IMR-90 (cell line): ENCODE results near the gene ADCYAP1R1. TPM values are rescaled to one million over a fixed set of nuclear protein-coding genes. Genes with fewer than 3 reads are reported as not detected.

Source experiments
- ATAC-seq: fragments of 200-7000 bp; cut with Tn5 transposase; 2 replicates; pipeline ENCODE4 v1.9.1; 2020; ENCODE audit warnings: low read depth, mild to moderate bottlenecking, moderate library complexity
- BruUV-seq: library from RNA; stranded (reverse); fragments of 400-500 nt; replicated peaks from 2 replicates; lab custom pipeline; 2021; lab: Mats Ljungman, UMichigan
- CTCF ChIA-PET: fragments of 300-600 bp; formaldehyde crosslinking; extraction: SDS; loops from one replicate; lab custom pipeline; 2021; ENCODE audit warnings: antibody characterized with exemption; lab: Yijun Ruan, JAX
- POLR2A ChIA-PET: fragments of 300-600 bp; sonication (Branson Sonifier 250); formaldehyde crosslinking; loops from one replicate; lab custom pipeline; 2022; ENCODE audit warnings: antibody characterized with exemption; ENCODE audit not compliant: unreplicated experiment; lab: Charles Lee
- DNase-seq: peaks from one replicate; pipeline ENCODE4 v3.0.0; 2013
- H2AFZ ChIP-seq: replicated peaks from 2 replicates; pipeline ENCODE3; 2013; ENCODE audit warnings: low read length, mild to moderate bottlenecking; ENCODE audit not compliant: poor library complexity
- H2AK5ac ChIP-seq: 2 replicates; pipeline ENCODE4 v1.6.1; 2013; ENCODE audit warnings: low read depth, low read length, inconsistent platforms
- H2AK9ac ChIP-seq: replicated peaks from 2 replicates; pipeline ENCODE3; 2013; ENCODE audit warnings: mild to moderate bottlenecking, low read depth, low read length, moderate library complexity; ENCODE audit not compliant: poor library complexity
- H2BK120ac ChIP-seq: 2 replicates; pipeline ENCODE4 v1.6.1; 2013; ENCODE audit warnings: low read depth, low read length, inconsistent platforms
- H2BK15ac ChIP-seq: 3 replicates; pipeline ENCODE4 v1.6.1; 2013; ENCODE audit warnings: low read depth, low read length, inconsistent platforms
- H2BK20ac ChIP-seq: 2 replicates; pipeline ENCODE4 v1.6.1; 2013; ENCODE audit warnings: low read depth, mild to moderate bottlenecking, inconsistent platforms, low read length, moderate library complexity
- H2BK5ac ChIP-seq: 2 replicates; pipeline ENCODE4 v1.6.1; 2013; ENCODE audit warnings: mild to moderate bottlenecking, low read depth, low read length, inconsistent platforms; ENCODE audit not compliant: poor library complexity, severe bottlenecking
- H3K14ac ChIP-seq: replicated peaks from 2 replicates; pipeline ENCODE4 v1.6.1; 2013; ENCODE audit warnings: low read depth, low read length, inconsistent platforms
- H3K18ac ChIP-seq: 2 replicates; pipeline ENCODE4 v1.6.1; 2013; ENCODE audit warnings: low read depth, low read length, control low read depth
- H3K23ac ChIP-seq: 2 replicates; pipeline ENCODE4 v1.6.1; 2013; ENCODE audit warnings: low read depth, low read length, inconsistent platforms
- H3K27ac ChIP-seq: 2 replicates; pipeline ENCODE4 v1.5.1; 2013; ENCODE audit warnings: mild to moderate bottlenecking, control low read depth, low read length; ENCODE audit not compliant: insufficient read depth
- H3K27me3 ChIP-seq: 2 replicates; pipeline ENCODE4 v1.6.1; 2013; ENCODE audit warnings: low read length; ENCODE audit not compliant: control insufficient read depth, insufficient read depth
- H3K36me3 ChIP-seq: 2 replicates; pipeline ENCODE4 v1.6.1; 2013; ENCODE audit warnings: low read length, mixed read lengths; ENCODE audit not compliant: control insufficient read depth, insufficient read depth
- H3K4ac ChIP-seq: 2 replicates; pipeline ENCODE4 v1.6.1; 2013; ENCODE audit warnings: low read depth, low read length, inconsistent platforms
- H3K4me1 ChIP-seq: 2 replicates; pipeline ENCODE4 v1.6.1; 2013; ENCODE audit warnings: low read length, mixed read lengths; ENCODE audit not compliant: control insufficient read depth, insufficient read depth
- H3K4me2 ChIP-seq: 2 replicates; pipeline ENCODE4 v1.6.1; 2013; ENCODE audit warnings: low read depth, mild to moderate bottlenecking, control low read depth, low read length, moderate library complexity
- H3K4me3 ChIP-seq: 2 replicates; pipeline ENCODE4 v1.5.1; 2013; ENCODE audit warnings: low read depth, mild to moderate bottlenecking, control low read depth, low read length, moderate library complexity; ENCODE audit not compliant: insufficient read depth
- H3K56ac ChIP-seq: 2 replicates; pipeline ENCODE4 v1.6.1; 2013; ENCODE audit warnings: low read length, inconsistent platforms; ENCODE audit not compliant: insufficient read depth; ENCODE audit errors: extremely low read depth
- H3K79me1 ChIP-seq, 2 experiments: 2 replicates each; pipeline ENCODE4 v1.6.1; 2013; ENCODE audit warnings: low read length in 2 of 2, inconsistent platforms in 1 of 2, low read depth in 1 of 2
- H3K9ac ChIP-seq: 2 replicates; pipeline ENCODE4 v1.6.1; 2013; ENCODE audit warnings: low read depth, low read length, control low read depth
- H3K9me1 ChIP-seq: 2 replicates; pipeline ENCODE4 v1.6.1; 2013; ENCODE audit warnings: low read length, inconsistent platforms; ENCODE audit not compliant: insufficient read depth
- H3K9me3 ChIP-seq: 2 replicates; pipeline ENCODE4 v1.6.1; 2013; ENCODE audit warnings: low read length; ENCODE audit not compliant: control insufficient read depth, insufficient read depth
- H4K20me1 ChIP-seq: 2 replicates; pipeline ENCODE4 v1.6.1; 2013; ENCODE audit warnings: low read length, inconsistent platforms; ENCODE audit not compliant: insufficient read depth
- H4K5ac ChIP-seq: 2 replicates; pipeline ENCODE4 v1.6.1; 2013; ENCODE audit warnings: mild to moderate bottlenecking, low read depth, low read length, control low read depth
- H4K8ac ChIP-seq, 2 experiments: 2 replicates each; pipeline ENCODE4 v1.6.1; 2013; ENCODE audit warnings: low read depth in 2 of 2, low read length in 2 of 2, control low read depth in 1 of 2, inconsistent platforms in 1 of 2
- H4K91ac ChIP-seq: 2 replicates; pipeline ENCODE4 v1.6.1; 2013; ENCODE audit warnings: low read depth, low read length, inconsistent platforms; ENCODE audit not compliant: insufficient read depth
- CHD1 ChIP-seq: IDR thresholded peaks from 2 replicates; pipeline ENCODE4 v1.6.1; 2012; ENCODE audit warnings: low read depth, low read length, improper control_type of control experiment
- FOS ChIP-seq: fragments of 150-350 bp; IDR thresholded peaks from 2 replicates; pipeline ENCODE4 v1.6.1; 2016; ENCODE audit warnings: low read depth, low read length
- MAFK ChIP-seq: IDR thresholded peaks from 2 replicates; pipeline ENCODE4 v1.6.1; 2012; ENCODE audit warnings: low read depth, low read length, improper control_type of control experiment
- MXI1 ChIP-seq: IDR thresholded peaks from 2 replicates; pipeline ENCODE4 v1.6.1; 2012; ENCODE audit warnings: low read depth, mild to moderate bottlenecking, low read length, moderate library complexity, borderline replicate concordance
- POLR2A ChIP-seq: IDR thresholded peaks from 2 replicates; pipeline ENCODE4 v1.6.1; 2012; ENCODE audit warnings: mild to moderate bottlenecking, low read depth, low read length
- WGBS, 2 experiments: methylation state at CpG; one replicate each; pipeline versions ENCODE4 v1.1.5 to v1.1.7; 2013; ENCODE audit warnings: missing lambda C conversion rate in 2 of 2; ENCODE audit not compliant: insufficient read length in 1 of 2; ENCODE audit errors: extremely low coverage in 2 of 2; 5-methylcytosine and 5-hydroxymethylcytosine counted together
- dilution Hi-C: fragments of 300-500 bp; cut with HindIII; formaldehyde crosslinking; loops from one replicate; pipeline ENCODE4 v1.14.3; 2018; ENCODE audit warnings: low sequenced_read_pairs; ENCODE audit not compliant: unreplicated experiment
- in situ Hi-C: fragments of 300-500 bp; cut with MboI; formaldehyde crosslinking; loops from 3 replicates; pipeline ENCODE4 v1.14.3; 2019; ENCODE audit warnings: low sequenced_read_pairs, inconsistent platforms, mixed read lengths
- intact Hi-C: fragments of 100-400 bp; cut with micrococcal nuclease; formaldehyde crosslinking; loops from 2 replicates; pipeline ENCODE4 v1.10.0; 2022
- polyA plus RNA-seq, 3 experiments: library from polyadenylated mRNA; depleted of rRNA; stranded (reverse); fragments of >200 nt; gene quantifications; 2 replicates each; pipeline ENCODE4 v1.2.3, GENCODE V29; 2012; ENCODE audit warnings: low replicate concordance in 1 of 3
- total RNA-seq: library from RNA; depleted of rRNA; stranded (reverse); fragments of >200 nt; gene quantifications from 2 replicates; pipeline ENCODE4 v1.2.3, GENCODE V29; 2012
- TF ChIP-seq, protein P1 (sequence below): fragments of 150-350 bp; IDR thresholded peaks from 2 replicates; pipeline ENCODE4 v1.6.1; 2016; ENCODE audit warnings: low read depth, mild to moderate bottlenecking, low read length, moderate library complexity, borderline replicate concordance

The ADCYAP1R1 gene
- total and polyA plus RNA-seq, 2 of the 4 experiments (the other 2 are of a cell fraction), result not detected

GRCh38 chr7:31027161-31027965 lies 24.7 kb upstream of the ADCYAP1R1 start:
- H4K91ac ChIP-seq, result no peak overlapping the region
- H4K20me1 ChIP-seq, result no peaks in the 10 kb centered on the region
- BruUV-seq, result no TSS peak
- H3K18ac ChIP-seq, result no peak overlapping the region
- dilution Hi-C loops, result no loop called here
- TF ChIP-seq, protein P1, sequence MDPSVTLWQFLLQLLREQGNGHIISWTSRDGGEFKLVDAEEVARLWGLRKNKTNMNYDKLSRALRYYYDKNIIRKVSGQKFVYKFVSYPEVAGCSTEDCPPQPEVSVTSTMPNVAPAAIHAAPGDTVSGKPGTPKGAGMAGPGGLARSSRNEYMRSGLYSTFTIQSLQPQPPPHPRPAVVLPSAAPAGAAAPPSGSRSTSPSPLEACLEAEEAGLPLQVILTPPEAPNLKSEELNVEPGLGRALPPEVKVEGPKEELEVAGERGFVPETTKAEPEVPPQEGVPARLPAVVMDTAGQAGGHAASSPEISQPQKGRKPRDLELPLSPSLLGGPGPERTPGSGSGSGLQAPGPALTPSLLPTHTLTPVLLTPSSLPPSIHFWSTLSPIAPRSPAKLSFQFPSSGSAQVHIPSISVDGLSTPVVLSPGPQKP, result no peak
- TF ChIP-seq POLR2A, result no peak
- TF ChIP-seq MAFK, result no peak
- TF ChIP-seq CHD1, result no peak
- TF ChIP-seq FOS, result no peak
- TF ChIP-seq MXI1, result no peak
- H3K4ac ChIP-seq, result no peak overlapping the region
- no peak overlapping the region for H3K14ac ChIP-seq
- no peaks in the 10 kb centered on the region for H3K9me3 ChIP-seq
- no peak overlapping the region for H3K27ac ChIP-seq
- no peak overlapping the region for H3K4me3 ChIP-seq
- in situ Hi-C loops, result no loop called here
- no peak overlapping the region for H3K23ac ChIP-seq
- 0% methylated on average over 1 of the region's 20 CpGs; no CpG with 5 or more reads in 1 of the 2 experiments for WGBS, 2 experiments
- ChIA-PET POLR2A (no interaction called here), CTCF (no interaction called here)
- no peaks in the 10 kb centered on the region for H3K4me1 ChIP-seq
- H3K9me1 ChIP-seq, result no peaks in the 10 kb centered on the region
- no peaks in the 10 kb centered on the region for H3K36me3 ChIP-seq
- no peak overlapping the region for H3K4me2 ChIP-seq
- intact Hi-C loops, result no loop called here
- H2AK5ac ChIP-seq, result no peak overlapping the region
- no peak overlapping the region for H2AFZ ChIP-seq
- H3K9ac ChIP-seq, result no peak overlapping the region
- H3K56ac ChIP-seq, result no peak overlapping the region
- DNase-seq (no peak), ATAC-seq (peak; percentile 59)
- H2BK20ac ChIP-seq, result no peak overlapping the region
- H4K8ac ChIP-seq, result no peak overlapping the region
- H2BK5ac ChIP-seq, result no peak overlapping the region
- no peak overlapping the region for H2BK120ac ChIP-seq
- H4K5ac ChIP-seq, result no peak overlapping the region
- H3K27me3 ChIP-seq, result peaks cover 11% of the 10 kb centered on the region; the same call in 1 of the 2 replicates
- no peak overlapping the region for H2BK15ac ChIP-seq
- peak overlapping the region; percentile 50 for H2AK9ac ChIP-seq
- H3K79me1 ChIP-seq, result no peaks in the 10 kb centered on the region
